GM19023 (cell line): ENCODE measurements around the gene SGPP2.
A peak's percentile ranks its signal among the peaks of the same experiment; 100 is the strongest.

ENCODE experiments used
- ATAC-seq: cut with Tn5 transposase; IDR thresholded peaks from one replicate; pipeline ENCODE4 v1.9.1; 2021; ENCODE audit warnings: mild to moderate bottlenecking, moderate library complexity; ENCODE audit not compliant: unreplicated experiment

The SGPP2 gene

GRCh38 chr2:222521099-222521498 lies 96.8 kb downstream of the SGPP2 start:
- ATAC-seq: peak; percentile 62

- ATAC-seq: no peak
These were observed 97.7 kb downstream of the SGPP2 start for GRCh38 chr2:222522082-222522481.

GRCh38 chr2:222523783-222524544 lies 99.6 kb downstream of the SGPP2 start:
- peak; percentile 51 for ATAC-seq

- no peak for ATAC-seq
These were observed 101.5 kb downstream of the SGPP2 start for GRCh38 chr2:222525811-222526210.

- ATAC-seq: peak; percentile 37
These were observed 102.3 kb downstream of the SGPP2 start for GRCh38 chr2:222526480-222527277.

GRCh38 chr2:222532315-222532714 lies 108.0 kb downstream of the SGPP2 start:
- no peak for ATAC-seq

GRCh38 chr2:222535477-222535876 lies 111.1 kb downstream of the SGPP2 start:
- no peak for ATAC-seq

GRCh38 chr2:222538535-222538934 lies 114.2 kb downstream of the SGPP2 start:
- no peak for ATAC-seq

- ATAC-seq: no peak
These were observed 120.3 kb downstream of the SGPP2 start for GRCh38 chr2:222544661-222545060.

GRCh38 chr2:222545823-222546795 lies 121.8 kb downstream of the SGPP2 start:
- ATAC-seq: no peak

- no peak for ATAC-seq
These were observed 122.7 kb downstream of the SGPP2 start for GRCh38 chr2:222547083-222547482.

GRCh38 chr2:222548992-222549391 lies 124.6 kb downstream of the SGPP2 start:
- ATAC-seq: no peak

GRCh38 chr2:222554517-222554916 lies 130.2 kb downstream of the SGPP2 start:
- ATAC-seq: no peak

- ATAC-seq: no peak
These were observed 136.8 kb downstream of the SGPP2 start for GRCh38 chr2:222561151-222561550.

- ATAC-seq: peak; percentile 80
These were observed 137.7 kb downstream of the SGPP2 start for GRCh38 chr2:222561817-222562645.

GRCh38 chr2:222563106-222563718 lies 138.9 kb downstream of the SGPP2 start:
- no peak for ATAC-seq

- ATAC-seq: no peak
These were observed 139.6 kb downstream of the SGPP2 start for GRCh38 chr2:222563936-222564335.

GRCh38 chr2:222566229-222566628 lies 141.9 kb downstream of the SGPP2 start:
- ATAC-seq: no peak

GRCh38 chr2:222568865-222569264 lies 144.5 kb downstream of the SGPP2 start:
- no peak for ATAC-seq

- ATAC-seq: no peak
These were observed 145.5 kb downstream of the SGPP2 start for GRCh38 chr2:222569826-222570225.
